Panc1 (cell line): ENCODE data around the gene ITGA2. TPM values are rescaled to one million over a fixed set of nuclear protein-coding genes. Genes with fewer than 3 reads are reported as not detected.

Experiments
- ATAC-seq: fragments of 200-7000 bp; cut with Tn5 transposase; 2 replicates; pipeline ENCODE4 v1.9.1; 2020; ENCODE audit warnings: mild to moderate bottlenecking, moderate library complexity
- BruUV-seq: library from RNA; stranded (reverse); fragments of 400-500 nt; replicated peaks from 2 replicates; lab custom pipeline; 2021; lab: Mats Ljungman, UMichigan
- CTCF ChIA-PET: fragments of 300-600 bp; sonication (Branson Sonifier 250); formaldehyde crosslinking; loops from one replicate; lab custom pipeline; 2022; ENCODE audit warnings: antibody characterized with exemption; lab: Charles Lee
- POLR2A ChIA-PET: fragments of 300-600 bp; sonication (Branson Sonifier 250); formaldehyde crosslinking; loops from one replicate; lab custom pipeline; 2022; ENCODE audit warnings: antibody characterized with exemption; lab: Charles Lee
- DNase-seq: peaks from one replicate; pipeline ENCODE4 v3.0.0-alpha.2; 2010; ENCODE audit warnings: low read depth, low spot score
- H3K27ac ChIP-seq: 2 replicates; pipeline ENCODE4 v1.5.1; 2011; ENCODE audit warnings: mild to moderate bottlenecking, low read length, inconsistent platforms
- H3K27me3 ChIP-seq: fragments of 200-500 bp; sonication (Bioruptor generic); 2 replicates; pipeline ENCODE4 v1.6.0; 2014; ENCODE audit warnings: low read length, inconsistent platforms; ENCODE audit not compliant: control insufficient read depth, insufficient read depth
- H3K36me3 ChIP-seq: fragments of 200-500 bp; sonication (Bioruptor generic); 2 replicates; pipeline ENCODE4 v1.5.1; 2014; ENCODE audit warnings: inconsistent platforms, mild to moderate bottlenecking, low read length, moderate library complexity; ENCODE audit not compliant: control insufficient read depth, insufficient read depth
- H3K4me1 ChIP-seq: 2 replicates; pipeline ENCODE4 v1.5.1; 2011; ENCODE audit warnings: inconsistent platforms, mild to moderate bottlenecking, low read length, moderate library complexity; ENCODE audit not compliant: control insufficient read depth, insufficient read depth
- H3K4me3 ChIP-seq, 2 experiments: 2 replicates each; pipeline ENCODE4 v1.5.1; 2011 to 2012; ENCODE audit warnings: low read depth in 2 of 2, low read length in 2 of 2, mild to moderate bottlenecking in 2 of 2, inconsistent platforms in 1 of 2, moderate library complexity in 1 of 2
- H3K9me3 ChIP-seq: fragments of 200-500 bp; sonication (Bioruptor generic); 2 replicates; pipeline ENCODE4 v1.5.1; 2014; ENCODE audit warnings: low read depth, mild to moderate bottlenecking, inconsistent platforms, low read length, moderate library complexity; ENCODE audit not compliant: control insufficient read depth, insufficient read depth
- POLR2AphosphoS5 ChIP-seq: IDR thresholded peaks from 2 replicates; pipeline ENCODE4 v1.6.1; 2012; ENCODE audit warnings: mild to moderate bottlenecking, low read depth, low read length, moderate library complexity
- SIN3A ChIP-seq: IDR thresholded peaks from 2 replicates; pipeline ENCODE4 v1.6.1; 2012; ENCODE audit warnings: low read depth, mild to moderate bottlenecking, low read length, moderate library complexity, borderline replicate concordance; ENCODE audit not compliant: insufficient read depth
- TCF7L2 ChIP-seq: IDR thresholded peaks from 2 replicates; pipeline ENCODE4 v1.6.1; 2011; ENCODE audit warnings: mild to moderate bottlenecking, low read depth, low read length, inconsistent platforms
- in situ Hi-C: cut with HindIII; loops from 2 replicates; pipeline ENCODE4 v1.10.0; 2016; ENCODE audit warnings: low sequenced_read_pairs, low pct_unique_long_range_greater_than_20kb
- intact Hi-C: fragments of 100-400 bp; cut with micrococcal nuclease; formaldehyde crosslinking; loops from one replicate; pipeline ENCODE4 v1.10.0; 2022; ENCODE audit not compliant: unreplicated experiment
- total RNA-seq: library from RNA; stranded (reverse); gene quantifications from one replicate; pipeline ENCODE4 v1.2.1, GENCODE V29; 2021; ENCODE audit not compliant: unreplicated experiment
- TF ChIP-seq, protein P1 (sequence below), 2 experiments: IDR thresholded peaks; 2 replicates each; pipeline ENCODE4 v1.6.1; 2011 to 2012; ENCODE audit warnings: low read depth in 2 of 2, control low read depth in 1 of 2, low read length in 1 of 2, mild to moderate bottlenecking in 1 of 2, moderate library complexity in 1 of 2; ENCODE audit not compliant: insufficient read depth in 1 of 2
- TF ChIP-seq, protein P2 (sequence below): fragments of 450-650 bp; IDR thresholded peaks from 2 replicates; pipeline ENCODE4 v1.5.1; 2017; ENCODE audit warnings: mild to moderate bottlenecking

Gene ITGA2
- total RNA-seq, 1 experiment from 2014 or later: 41.8 TPM

DNA sequence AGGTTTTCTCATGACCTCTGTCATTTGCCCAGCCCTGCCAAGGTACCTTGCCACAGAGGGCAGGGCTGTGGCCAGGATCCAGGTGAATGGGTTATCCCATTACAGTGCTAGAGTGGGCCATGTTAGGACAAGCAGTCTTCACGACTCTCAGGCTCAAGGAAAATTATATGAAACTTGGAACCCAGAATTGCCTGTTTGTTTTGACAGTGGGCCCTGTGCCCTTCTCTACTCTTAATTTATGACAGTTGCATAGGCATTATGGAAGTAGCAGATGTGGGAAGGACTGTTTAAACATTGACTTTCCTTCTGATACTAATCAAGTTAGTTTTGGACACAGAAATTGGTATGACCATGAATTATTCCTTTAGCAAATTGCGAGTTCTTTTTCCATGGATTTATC lies 41.7 kb downstream of the ITGA2 start:
- BruUV-seq: no TSS peak
- POLR2A ChIA-PET: no interaction called here
- CTCF ChIA-PET: no interaction called here
- no peaks in the 10 kb centered on the region for H3K9me3 ChIP-seq
- peak overlapping the region; percentile 83 for H3K27ac ChIP-seq
- DNase-seq: no peak
- peaks cover 59% of the 10 kb centered on the region for H3K4me1 ChIP-seq
- no peaks in the 10 kb centered on the region for H3K27me3 ChIP-seq
- H3K4me3 ChIP-seq: no peak overlapping the region
- intact Hi-C loops (no loop called here), in situ Hi-C loops (no loop called here)
- peak; percentile 22; the same call in 1 of the 2 replicates for ATAC-seq
- no peaks in the 10 kb centered on the region; the same call in 1 of the 2 replicates for H3K36me3 ChIP-seq
- TF ChIP-seq, protein P1, sequence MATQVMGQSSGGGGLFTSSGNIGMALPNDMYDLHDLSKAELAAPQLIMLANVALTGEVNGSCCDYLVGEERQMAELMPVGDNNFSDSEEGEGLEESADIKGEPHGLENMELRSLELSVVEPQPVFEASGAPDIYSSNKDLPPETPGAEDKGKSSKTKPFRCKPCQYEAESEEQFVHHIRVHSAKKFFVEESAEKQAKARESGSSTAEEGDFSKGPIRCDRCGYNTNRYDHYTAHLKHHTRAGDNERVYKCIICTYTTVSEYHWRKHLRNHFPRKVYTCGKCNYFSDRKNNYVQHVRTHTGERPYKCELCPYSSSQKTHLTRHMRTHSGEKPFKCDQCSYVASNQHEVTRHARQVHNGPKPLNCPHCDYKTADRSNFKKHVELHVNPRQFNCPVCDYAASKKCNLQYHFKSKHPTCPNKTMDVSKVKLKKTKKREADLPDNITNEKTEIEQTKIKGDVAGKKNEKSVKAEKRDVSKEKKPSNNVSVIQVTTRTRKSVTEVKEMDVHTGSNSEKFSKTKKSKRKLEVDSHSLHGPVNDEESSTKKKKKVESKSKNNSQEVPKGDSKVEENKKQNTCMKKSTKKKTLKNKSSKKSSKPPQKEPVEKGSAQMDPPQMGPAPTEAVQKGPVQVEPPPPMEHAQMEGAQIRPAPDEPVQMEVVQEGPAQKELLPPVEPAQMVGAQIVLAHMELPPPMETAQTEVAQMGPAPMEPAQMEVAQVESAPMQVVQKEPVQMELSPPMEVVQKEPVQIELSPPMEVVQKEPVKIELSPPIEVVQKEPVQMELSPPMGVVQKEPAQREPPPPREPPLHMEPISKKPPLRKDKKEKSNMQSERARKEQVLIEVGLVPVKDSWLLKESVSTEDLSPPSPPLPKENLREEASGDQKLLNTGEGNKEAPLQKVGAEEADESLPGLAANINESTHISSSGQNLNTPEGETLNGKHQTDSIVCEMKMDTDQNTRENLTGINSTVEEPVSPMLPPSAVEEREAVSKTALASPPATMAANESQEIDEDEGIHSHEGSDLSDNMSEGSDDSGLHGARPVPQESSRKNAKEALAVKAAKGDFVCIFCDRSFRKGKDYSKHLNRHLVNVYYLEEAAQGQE (IDR thresholded peaks at IDR 0.05; ENCODE audit: insufficient read depth in 1 of 2, low read depth in 2 of 2, low read length in 1 of 2): no peak
- TF ChIP-seq, protein P2, sequence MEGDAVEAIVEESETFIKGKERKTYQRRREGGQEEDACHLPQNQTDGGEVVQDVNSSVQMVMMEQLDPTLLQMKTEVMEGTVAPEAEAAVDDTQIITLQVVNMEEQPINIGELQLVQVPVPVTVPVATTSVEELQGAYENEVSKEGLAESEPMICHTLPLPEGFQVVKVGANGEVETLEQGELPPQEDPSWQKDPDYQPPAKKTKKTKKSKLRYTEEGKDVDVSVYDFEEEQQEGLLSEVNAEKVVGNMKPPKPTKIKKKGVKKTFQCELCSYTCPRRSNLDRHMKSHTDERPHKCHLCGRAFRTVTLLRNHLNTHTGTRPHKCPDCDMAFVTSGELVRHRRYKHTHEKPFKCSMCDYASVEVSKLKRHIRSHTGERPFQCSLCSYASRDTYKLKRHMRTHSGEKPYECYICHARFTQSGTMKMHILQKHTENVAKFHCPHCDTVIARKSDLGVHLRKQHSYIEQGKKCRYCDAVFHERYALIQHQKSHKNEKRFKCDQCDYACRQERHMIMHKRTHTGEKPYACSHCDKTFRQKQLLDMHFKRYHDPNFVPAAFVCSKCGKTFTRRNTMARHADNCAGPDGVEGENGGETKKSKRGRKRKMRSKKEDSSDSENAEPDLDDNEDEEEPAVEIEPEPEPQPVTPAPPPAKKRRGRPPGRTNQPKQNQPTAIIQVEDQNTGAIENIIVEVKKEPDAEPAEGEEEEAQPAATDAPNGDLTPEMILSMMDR: no peak
- no peak for TF ChIP-seq SIN3A
- TF ChIP-seq POLR2AphosphoS5: no peak

DNA sequence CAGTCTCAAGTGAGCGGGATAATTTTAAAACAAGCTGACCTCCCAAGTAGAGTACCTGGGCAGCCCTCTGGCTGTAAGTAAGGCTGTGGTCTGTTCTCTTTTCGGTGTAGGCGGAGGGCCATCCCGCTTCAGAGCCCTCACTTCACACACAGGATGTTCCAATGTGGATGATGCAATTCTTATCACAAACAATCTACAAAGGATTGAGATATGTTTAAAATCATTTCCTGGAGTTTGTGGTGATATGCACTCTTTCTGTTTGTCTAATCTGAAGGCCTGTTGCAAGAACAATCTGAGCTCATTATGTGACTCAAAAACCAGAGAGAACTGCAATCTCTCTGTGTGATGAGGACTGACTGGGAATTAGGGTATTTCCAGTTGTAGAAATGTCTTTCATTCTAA lies 42.5 kb downstream of the ITGA2 start:
- TF ChIP-seq POLR2AphosphoS5 (no peak), SIN3A (no peak), TCF7L2 (peak; percentile 43; the same call in 1 of the 2 replicates)
- TF ChIP-seq, protein P1 (IDR thresholded peaks at IDR 0.05; ENCODE audit: insufficient read depth in 1 of 2, low read depth in 2 of 2, low read length in 1 of 2): no peak
- TF ChIP-seq, protein P2: no peak
- Histone ChIP-seq H3K4me1 (peaks cover 62% of the 10 kb centered on the region), H3K27me3 (no peaks in the 10 kb centered on the region), H3K27ac (peak overlapping the region; percentile 83), H3K9me3 (no peaks in the 10 kb centered on the region), H3K4me3 (0 out of 4 replicates have a peak overlapping the region, but pooled peaks of 1 of the 2 experiments have one; percentile 11), H3K36me3 (no peaks in the 10 kb centered on the region; the same call in 1 of the 2 replicates)
- no TSS peak for BruUV-seq
- ChIA-PET CTCF (no interaction called here), POLR2A (interaction anchor here (0.6 kb wide), 1 partner anchor 78 kb away, joined by 3 read pairs; no protein-coding TSS in a partner anchor)
- DNase-seq (no peak), ATAC-seq (peak; percentile 79)
- in situ Hi-C loops (no loop called here), intact Hi-C loops (no loop called here)
